ENCODE measurements around the gene IFFO2.

Gene IFFO2

DNA sequence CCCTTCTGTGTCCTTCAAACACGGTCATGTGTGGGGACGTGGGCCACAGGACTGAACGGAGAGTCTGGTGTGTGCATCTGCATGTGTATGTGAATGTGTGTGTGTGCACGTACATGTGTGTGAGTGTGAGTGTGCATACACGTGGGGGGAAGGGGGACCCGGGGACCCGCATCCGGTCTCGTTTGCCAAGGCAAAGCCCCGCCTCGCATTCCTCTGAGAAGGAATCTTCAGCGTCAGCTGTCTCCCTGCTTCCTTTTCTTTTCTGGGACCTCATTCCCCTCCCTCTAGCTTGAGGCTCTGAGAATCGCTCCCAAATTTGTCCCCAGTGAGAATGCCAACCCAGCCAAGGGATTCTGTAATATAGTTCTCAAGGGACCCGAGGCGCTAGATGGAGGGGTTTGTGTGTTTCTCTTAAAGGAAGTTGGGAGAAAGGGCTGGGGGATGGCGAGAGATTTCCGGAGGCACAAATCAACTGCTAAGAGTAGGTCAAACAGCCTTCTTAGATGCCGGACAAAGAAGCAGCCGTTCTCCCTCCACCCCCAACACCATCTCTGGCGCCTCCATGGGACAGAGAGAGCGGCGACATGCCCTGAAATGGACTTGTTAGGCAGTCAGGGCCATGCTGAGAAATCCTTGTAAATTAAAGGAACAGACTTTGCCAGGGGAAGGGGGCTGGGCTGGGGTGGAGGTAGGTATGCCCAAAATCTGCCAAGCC, 6.6 kb downstream of the IFFO2 start:
- DNase-seq: peak; percentile 61

GRCh38 chr1:18948913-18949685, 7.4 kb downstream of the IFFO2 start:
- DNase-seq: no peak

DNA sequence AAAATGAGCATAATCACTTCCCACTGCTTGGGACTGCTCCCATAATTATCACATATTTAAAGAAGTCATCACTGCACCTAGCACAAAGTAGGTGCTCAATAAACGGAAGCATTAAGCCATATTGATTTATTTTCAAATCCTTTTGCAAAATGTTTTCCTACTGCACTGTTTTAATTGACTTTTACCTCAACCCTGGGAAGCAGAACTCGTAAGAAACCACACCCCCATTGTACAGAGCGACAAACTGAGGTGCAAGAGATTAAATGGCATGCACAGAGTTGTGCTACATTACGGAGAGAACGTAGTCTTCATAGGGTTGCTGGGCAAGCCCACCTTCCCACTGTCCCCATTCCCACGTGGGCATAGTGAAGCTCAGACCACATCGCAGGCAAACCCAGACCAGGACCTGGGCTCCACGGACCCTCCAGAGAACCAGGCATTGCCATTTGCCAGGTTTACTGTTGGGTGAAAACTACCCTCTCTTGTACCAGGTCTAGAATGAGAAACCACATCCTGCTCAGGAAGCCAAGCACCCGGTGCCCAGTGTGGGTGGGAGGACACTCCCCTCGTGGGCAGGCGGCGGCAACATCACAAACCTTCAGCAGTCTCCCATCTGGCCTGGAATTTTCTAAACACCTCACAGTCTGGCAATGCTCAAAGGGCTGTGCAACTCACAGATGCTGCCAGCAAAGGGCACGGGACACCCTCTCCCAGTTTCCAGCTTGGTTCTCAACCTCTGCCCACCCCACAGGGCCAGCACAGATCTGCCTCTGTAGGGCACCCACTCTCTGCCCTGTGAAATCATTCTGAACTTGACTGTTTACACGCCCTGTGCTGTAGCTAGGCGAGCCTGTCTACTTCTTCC, 8.2 kb downstream of the IFFO2 start:
- DNase-seq: no peak

DNA sequence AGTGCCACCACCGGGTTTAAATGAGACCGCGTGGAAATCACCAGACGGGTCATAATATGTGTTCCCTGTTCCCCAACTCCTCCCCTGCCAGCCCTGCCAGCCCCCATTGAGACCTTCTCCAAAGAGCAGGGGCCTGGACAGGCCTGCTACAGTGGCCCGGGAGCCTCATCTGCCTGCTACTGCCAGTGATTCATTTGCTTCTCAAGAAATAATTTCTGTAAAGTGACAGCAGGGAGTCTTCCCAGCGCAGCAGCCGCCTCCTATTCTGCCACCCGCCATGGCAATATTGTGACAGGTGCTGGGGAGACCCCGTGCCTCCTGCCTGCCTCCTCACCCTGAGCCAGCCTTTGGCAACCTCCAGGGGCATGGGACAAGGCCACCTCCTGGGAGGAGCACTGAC, 8.9 kb downstream of the IFFO2 start:
- DNase-seq: no peak

DNA sequence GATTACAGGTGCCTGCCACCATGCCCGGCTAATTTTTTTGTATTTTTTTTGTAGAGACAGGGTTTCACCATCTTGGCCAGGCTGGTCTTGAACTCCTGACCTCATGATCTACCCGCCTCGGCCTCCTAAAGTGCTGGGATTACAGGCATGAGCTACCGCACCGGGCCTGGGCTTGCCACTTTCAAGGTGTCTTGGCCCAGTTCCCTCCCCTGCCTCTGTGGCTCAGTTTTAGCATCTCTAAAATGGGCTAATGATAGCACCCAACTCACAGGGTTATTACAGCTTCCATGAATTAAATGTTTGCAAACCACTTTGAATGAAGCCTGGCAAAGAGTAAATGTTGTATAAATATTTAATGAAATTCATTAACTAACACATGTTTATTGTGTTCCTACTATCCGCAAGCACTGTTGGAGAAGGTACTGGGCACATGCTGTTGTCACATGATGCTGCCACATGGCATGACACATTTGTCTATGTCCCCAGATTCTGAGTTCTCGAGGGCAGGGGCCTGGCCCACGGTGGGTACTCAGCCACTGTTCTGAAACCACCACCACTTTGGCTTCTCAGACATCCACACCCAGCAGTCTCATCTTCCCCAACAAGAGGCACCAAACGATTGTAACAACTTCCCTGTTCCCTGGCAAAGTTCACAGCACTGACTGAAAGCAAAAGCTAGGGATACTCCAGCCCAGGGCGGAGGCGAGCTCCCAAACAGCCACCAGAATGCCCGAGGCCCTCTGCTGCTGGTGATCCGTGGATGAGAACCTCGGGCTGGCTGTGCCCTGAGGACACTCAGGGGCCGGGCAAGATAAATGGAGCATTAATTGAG, 9.7 kb downstream of the IFFO2 start:
- DNase-seq: no peak

DNA sequence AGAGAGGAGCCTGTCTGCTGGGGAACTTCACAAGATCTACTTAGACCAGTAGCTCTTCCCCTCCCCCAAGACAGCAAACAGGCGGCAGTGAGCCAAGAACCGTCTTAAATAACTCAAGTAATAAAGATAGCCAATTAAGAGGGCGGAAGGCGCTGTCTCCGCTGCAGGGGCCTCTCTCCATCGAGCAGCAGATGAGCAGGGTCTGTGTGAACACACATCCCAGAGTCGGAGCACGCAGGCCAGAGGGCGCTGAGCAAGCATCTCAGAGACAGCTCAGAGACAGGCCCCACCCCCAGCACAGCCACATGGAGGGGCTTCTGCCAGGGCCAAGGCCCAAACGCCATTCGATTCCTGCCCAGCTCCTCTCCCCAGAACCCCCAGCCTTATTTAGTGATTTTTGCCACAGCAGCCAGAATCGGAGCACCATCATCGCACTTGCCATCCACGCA, 11.1 kb downstream of the IFFO2 start:
- DNase-seq: peak; percentile 66

- no peak for DNase-seq
These were observed 11.7 kb downstream of the IFFO2 start for GRCh38 chr1:18944810-18945209.

DNA sequence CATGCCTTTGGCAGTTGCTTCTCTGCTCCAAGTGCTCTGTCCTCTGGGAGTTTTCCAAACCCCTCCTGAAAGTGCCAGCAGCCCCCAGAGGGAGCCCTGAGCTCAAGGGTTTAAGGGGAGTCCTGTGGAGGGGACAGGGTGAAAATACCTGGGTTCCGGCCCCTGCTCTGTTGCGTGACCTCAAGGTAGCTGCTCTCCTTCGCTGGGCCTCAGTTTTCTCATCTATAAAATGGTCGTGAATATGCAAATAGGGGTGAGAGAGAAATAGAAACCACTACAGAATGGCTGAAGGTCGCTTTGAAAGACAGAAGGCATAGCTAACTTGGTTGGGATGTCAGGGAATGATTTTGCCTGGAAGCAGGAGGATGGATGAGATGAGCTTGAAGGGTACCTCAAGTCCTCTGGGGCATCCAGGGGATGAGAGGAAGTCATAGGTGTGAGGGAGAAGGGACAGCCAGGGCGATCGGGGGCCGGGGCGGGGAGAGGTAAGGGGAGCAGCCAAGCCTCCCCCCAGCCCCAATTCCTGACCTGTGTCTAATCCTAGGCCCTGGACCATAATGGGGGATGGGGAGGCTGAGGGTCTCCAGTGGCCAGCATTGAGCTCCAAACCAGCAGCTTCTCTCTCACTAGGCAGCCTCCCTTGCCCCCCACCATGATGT, 12.4 kb downstream of the IFFO2 start:
- no peak for DNase-seq

DNA sequence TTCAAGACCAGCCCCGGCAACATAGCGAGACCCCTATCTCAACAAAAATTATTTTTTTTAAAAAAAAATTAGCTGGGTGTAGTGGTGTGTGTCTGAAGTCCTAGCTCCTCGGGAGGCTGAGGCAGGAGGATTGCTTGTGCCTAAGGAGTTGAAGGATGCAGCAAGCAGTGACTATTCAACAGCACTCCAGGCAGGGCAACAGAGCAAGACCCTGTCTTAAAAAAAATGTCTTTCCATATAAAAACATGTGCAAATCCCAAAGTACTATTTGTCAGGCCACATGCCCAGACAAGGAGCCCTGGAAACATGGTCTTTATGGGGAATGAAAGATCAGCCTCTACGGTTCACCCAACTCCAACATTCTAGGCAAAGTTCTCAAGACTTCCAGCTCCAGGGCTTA, 13.3 kb downstream of the IFFO2 start:
- no peak for DNase-seq

DNA sequence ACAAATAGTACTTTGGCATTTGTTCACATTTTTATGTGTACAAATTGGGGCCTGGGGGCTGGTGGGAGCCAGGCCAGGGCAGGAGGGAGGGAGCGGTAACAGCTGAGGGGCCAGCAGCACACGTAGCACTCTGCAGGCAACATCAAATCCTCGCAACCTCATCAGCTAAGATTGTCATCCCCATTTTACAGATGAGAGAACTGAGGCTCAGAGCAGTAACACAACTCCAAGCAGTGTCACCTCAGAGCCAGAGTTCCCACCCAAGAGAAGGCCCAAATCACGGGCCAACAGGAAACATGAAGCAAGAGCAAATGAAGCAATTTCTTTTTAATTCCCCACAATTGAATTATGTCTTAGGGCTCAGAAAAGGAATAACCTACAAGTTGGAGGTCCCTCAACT, 14.1 kb downstream of the IFFO2 start:
- DNase-seq: no peak

GRCh38 chr1:18941221-18942141, 15.0 kb downstream of the IFFO2 start:
- DNase-seq: no peak

GRCh38 chr1:18940303-18941020, 16.0 kb downstream of the IFFO2 start:
- DNase-seq: no peak

GRCh38 chr1:18939398-18940302, 16.8 kb downstream of the IFFO2 start:
- DNase-seq: no peak

- peak; percentile 24 for DNase-seq
These were observed 17.8 kb downstream of the IFFO2 start for GRCh38 chr1:18938707-18939070.

- DNase-seq: no peak
These were observed 18.3 kb downstream of the IFFO2 start for GRCh38 chr1:18938008-18938706.

DNA sequence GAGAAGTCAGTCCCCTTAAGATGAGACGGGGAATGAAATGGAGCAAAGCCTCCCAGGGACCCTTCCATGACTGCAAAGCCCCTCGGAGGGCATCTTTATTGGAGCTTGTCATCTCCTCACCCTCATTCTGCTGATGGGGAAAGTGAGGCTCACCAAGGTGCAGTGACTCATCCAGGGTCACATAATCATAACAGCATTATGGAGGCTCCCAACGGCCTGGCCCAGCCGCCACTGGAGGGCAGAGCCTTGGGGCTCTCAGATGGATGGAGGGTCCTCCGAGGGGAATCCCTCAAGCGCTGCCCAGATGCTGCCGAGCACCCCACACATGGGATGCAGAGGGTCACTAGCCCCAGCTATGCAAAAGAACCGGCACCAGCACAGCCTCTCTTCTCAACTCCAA, 18.9 kb downstream of the IFFO2 start:
- DNase-seq: no peak

DNA sequence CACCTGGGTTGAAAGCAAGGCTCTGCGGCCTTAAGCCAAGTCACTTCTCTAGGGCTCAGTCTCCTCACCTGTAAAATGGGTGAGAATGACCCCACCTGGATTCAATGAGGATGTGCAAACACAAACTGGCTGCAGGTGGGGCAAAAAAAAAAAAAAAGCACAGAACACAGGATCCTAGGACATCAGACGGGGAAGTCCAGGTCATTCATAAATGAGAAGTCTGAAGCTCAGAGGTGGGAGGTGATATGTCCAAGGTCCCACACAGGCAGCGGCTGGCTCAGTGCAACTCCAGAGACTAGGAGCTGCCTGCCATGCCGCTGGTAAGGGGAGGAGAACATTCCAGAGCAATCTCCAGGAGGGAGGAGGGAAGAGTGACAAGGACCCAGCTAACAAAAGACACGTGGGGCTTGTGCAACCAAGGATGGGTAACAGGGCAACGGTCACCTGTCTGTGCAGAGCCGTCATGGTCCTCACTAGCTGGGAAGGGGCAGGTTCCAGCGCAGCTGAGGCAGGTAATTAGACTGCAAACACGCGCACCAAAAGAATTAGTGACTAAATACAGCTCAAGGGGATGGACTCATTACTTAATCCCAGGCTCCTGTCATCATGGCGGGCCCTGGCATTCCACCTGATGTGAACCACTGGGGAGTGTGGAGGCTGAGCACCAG, 19.5 kb downstream of the IFFO2 start:
- DNase-seq: no peak

DNA sequence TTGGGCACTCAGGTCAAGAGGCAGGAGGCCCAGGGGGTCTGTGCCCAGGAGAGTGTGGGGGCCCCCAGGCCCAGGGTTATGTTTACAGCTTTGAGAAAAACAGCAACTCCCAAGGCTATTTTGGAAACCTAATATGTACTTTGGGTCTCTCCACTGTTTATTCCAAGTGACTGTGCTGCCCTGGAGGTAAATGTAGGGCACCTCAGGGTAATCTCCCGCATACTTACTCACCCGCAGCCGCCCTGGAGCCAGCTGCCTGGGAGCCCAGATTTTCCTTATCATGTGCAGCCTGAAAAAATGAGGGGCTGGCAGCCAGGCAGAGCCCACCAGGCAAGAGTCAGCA, 20.0 kb downstream of the IFFO2 start:
- no peak for DNase-seq

Measured in hematopoietic multipotent progenitor cell treated with erythropoietin and hydrocortisone succinate and interleukin-3 and kit ligand, for 8 days (in vitro differentiated cells).